GM20431 (cell line): ENCODE data around the gene TMEM59.
"Not testable (repeated sequence)": the region's sequence is repeated elsewhere in the genome, so short reads cannot be mapped to it uniquely, and the experiment has no call there.

ENCODE experiments used
- in situ Hi-C: fragments of 300-500 bp; cut with MseI, MboI; formaldehyde crosslinking; loops from one replicate; pipeline ENCODE4 v1.15.0; 2020; ENCODE audit warnings: low sequenced_read_pairs; ENCODE audit not compliant: unreplicated experiment

Gene TMEM59

DNA sequence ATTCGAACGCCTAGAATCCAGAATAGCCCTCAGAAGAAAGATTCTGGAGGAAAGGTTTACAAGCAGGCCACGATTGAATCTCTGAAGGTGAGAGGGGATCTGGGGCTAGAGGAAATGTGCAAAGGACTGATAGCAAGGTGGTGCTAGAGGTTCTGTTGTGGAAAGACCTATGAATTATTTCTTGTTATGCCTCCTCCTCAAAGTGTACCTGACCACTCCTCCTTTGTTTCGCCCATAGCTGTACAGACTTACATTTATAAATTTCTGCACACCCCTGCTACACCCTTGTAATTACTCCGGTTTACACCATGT is 1.4 kb upstream of the TMEM59 start:
- in situ Hi-C loops = no loop called here

DNA sequence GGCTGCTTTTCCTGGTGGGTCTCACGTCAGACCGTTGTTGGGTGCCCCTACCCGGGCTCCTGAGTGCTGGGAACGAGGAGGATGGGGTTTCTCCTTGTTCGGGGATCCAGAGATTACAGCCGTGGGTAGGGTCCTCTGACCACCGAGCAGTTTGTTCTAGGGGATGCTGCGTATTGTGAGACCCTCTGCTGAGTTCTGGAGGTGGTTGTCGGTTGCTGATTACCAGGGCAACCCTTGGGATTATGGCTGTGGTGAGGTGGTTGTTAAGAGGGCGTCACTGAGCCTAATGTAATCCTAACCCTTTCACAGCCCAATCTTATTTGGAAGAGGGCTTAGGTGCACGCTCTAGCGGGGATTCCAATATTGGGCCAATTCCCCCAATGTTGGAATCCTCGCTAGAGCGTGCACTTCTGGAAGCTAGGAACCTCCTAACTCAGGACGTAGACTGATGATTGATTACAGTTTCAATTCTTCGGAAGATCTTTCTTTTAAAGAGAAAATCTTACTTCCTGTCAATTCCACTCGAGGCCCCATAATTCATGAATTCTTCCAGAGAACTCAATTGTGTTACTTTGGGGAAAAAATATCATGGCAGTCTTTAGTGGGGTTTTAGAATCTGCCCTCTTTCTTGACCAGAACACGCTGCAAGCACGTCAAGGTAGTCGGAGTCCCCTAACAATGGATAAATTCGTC is 887 bp upstream of the TMEM59 start:
- in situ Hi-C loops = no loop called here

DNA sequence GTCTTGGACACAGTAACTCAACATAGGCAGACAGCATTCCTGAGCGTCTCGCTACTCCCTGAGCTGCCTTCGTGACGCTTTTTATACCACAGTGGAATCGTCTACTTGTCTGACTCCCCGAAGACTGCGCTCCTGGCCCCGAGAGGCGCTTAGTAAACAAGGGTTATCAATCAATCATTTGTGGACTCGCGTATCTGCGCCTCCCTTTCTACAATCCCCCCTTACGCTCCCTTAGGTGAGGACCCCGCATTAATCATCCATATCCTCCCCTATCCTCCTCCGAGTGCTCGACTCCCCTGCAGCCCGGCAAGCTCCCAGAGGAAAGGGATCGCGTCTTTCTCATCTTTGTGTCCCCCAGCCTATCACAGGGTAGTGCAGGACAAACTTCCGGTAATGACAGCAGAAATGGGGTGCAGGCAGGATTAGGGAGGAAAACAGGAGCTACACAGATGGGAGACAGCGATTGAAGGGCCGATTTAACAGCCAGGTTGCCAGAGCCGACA is 522 bp downstream of the TMEM59 start:
- in situ Hi-C loops = no loop called here

DNA sequence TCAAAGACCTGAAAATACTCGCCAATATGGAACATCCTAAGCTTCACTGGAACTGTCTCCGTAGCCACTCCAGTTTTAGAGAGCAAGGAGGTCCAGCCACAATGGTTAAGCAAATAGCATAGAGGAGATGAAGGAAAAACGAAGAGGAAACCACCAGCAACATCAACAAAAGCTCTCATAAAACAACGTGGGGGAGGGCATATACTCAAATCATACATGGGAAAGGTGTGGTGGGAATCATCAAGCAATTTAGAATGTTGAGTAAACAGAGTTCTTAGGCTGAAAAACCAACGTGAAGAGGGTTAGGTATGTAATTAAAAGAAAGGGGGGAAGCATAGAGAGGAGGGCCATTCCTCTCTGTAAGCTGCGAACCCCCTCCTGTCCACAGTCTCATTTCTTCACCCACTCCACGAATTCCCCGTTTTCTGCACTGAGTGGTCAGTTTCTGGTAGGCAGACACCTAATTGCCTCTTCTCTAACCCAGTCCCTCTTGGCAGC is 1.0 kb downstream of the TMEM59 start:
- in situ Hi-C loops = no loop called here

DNA sequence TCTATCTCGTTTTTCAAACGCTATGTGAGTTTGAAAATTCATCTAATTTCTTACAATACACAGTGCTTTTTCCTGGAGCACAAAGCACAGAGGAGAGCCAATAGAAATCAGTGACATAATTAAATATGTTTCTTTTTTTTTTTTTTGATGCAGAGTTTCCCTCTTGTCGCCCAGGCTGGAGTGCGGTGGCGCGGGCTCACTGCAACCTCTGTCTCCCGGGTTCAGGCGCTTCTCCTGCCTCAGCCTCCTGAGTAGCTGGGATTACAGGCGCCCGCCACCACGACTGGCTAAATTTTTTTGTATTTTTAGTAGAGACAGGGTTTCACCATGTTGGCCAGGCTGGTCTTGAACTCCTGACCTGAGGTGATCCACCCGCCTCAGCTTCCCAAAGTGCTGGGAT is 2.6 kb downstream of the TMEM59 start:
- in situ Hi-C loops = not testable (repeated sequence)

DNA sequence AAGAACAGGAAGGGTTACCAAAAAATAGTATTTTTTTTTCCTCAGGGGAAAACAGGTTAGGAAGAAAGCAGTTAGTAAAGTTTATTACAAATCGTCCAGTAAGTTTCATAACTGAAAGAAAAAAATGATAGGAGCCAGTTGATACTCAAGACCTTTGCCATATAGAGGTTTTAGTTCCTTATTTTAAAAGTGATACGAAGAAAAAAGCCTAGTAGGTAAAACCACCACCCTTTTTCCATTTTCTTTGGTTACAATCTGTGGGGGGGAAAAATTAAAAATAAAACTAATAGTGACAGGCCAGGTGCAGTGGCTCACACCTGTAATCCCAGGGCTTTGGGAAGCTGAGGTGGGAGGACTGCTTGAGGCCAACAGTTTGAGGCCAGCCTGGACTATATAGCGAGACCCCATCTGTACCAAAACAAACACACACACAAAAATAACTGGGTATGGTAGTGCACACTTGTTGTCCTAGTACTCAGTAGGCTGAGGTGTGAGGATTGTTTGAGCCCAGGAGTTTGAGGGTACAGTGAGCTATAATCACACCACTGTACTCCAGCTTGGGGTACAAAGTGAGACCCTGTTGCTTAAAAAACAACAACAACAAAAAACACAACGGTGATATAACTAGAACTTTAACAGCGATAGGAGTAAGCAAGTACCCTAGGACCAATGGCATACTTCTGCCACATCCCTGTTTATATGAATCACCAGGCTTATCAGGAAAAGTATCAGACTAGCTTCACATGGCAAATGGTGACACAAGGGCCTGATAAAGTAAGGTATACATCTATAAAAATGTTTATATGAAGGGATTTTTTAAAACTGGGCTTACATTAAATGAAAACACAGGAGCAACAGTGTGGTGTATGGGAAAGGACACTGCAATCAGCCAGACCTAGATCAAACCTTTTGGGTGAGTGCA is 5.4 kb downstream of the TMEM59 start:
- in situ Hi-C loops = no loop called here

DNA sequence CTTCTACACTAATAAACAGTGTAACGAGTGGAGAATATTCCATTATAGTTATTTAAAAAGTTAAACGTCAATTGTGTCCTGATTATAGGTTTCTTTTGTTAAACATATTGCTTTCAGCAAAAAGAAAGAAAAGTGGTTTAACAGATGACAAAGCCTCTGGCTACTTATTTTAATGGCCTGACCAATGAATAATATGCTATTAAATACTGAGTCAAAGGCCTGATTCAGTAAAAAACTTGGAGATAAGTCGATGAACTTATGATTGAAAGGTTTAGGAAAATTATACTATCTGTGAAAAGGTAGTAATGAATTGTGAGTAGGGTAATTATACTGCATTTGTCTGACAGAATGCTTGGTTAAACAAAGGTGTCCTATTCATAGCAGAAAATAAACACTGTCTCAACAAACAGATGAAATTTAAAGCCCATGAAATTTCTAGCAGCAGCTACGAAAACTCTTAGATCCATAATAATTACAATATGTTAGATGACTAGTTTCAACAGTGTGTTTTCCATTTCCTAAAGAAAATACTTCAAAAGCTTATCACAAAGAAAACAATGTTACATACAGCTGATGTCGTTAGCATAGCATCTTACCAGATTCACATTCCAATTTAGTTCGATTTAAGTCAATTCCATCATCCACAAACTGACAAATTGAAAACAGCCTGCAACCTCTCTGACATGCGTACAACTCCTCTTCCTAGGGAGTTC is 6.2 kb downstream of the TMEM59 start:
- in situ Hi-C loops = no loop called here

DNA sequence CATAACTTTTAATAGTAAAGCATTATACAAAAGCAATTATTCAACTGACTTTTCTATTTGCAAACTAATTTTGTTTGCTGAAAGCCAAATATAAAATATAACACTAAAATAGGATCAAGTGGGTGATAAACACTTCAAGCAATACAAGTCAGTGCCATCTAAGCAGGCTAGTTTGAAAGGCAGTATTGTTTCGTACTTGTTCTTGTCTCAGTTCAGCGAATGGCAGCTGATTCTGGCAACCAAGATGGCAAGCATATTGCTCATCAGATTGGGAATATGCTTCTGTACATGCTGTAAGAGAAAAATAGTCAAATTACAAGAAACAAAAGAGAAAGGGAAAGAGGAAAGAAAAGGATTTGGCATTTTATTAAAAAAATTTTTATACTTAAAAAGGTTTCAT is 7.5 kb downstream of the TMEM59 start:
- in situ Hi-C loops = no loop called here

DNA sequence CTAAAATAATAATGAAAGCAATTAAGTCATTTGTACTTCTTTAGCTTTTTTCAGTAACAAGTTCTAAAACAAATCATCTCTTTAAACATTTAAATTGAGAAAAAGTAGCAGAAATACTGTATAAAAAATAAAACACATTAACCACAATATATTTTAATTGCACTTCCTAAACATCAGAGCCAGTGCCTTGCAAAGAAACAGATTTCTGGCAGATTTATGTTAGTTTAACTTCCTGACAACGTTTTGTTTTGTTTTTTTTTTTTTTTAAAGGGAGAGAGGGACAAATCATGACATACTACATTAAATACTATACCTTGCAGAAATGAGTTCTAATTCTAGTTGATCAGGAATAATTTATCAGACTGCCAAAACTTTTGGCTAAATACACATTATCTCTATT is 11.2 kb downstream of the TMEM59 start:
- in situ Hi-C loops = no loop called here

DNA sequence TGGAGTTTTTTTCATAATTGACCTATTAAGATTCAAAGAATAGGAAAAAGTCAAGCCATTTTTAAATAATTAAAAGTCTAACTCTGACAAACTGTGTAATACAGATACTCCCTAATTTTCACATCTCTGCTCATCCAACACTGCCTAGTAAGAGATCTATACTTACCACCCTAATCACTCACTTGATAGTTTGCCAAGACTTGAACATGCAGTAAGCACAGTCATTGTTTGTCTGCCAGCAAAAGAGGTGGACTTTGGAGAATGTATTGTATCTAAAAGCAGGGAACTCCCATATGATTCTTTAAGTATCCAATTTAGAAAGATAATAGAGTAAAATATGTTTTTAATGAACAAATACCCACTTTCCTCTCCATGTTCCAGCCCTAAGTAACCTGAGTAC is 15.5 kb downstream of the TMEM59 start:
- in situ Hi-C loops = no loop called here

DNA sequence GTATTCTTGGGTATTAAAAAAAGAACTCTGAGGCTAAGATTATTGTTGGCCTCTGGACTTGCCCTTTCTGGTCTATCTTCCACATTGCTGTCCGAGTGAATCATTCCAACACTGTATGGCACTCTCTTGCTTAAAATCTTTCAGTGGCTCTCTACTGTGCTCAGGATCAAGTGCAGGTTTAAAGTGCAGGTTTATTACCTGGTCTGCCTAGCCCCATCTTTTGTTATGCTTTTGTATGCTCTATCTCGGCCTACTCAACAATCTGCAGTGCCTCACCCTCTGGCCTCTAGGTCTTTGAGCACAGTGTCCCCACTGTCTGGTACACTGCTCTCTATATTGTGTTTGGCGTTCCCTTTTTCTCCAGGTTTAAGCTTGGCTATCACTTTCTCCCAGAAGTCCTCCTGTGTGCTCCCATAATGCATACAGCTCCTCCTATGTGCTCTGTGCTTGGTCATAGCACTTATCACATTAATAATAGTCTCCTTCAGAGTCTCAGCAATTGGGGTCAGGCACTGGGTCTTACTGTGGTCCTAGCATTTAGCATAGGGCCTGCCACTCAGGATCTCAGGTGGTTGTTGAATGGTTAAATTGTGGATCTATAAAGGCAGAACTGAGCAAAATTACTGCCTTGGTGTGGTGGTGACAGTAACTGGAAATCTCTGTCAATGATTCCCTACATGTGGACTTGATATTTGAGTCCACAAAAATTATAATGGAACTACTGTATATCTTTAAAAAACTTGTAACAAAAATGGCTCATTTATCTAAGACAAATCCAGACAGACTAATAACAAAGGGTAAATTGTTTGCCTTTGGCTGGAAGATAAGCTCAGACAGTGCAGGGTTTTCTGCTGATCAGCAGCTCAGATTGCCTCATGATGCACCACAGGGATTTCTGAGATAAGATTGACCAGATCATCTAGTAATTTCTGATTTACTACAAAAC is 24.4 kb downstream of the TMEM59 start:
- in situ Hi-C loops = no loop called here

DNA sequence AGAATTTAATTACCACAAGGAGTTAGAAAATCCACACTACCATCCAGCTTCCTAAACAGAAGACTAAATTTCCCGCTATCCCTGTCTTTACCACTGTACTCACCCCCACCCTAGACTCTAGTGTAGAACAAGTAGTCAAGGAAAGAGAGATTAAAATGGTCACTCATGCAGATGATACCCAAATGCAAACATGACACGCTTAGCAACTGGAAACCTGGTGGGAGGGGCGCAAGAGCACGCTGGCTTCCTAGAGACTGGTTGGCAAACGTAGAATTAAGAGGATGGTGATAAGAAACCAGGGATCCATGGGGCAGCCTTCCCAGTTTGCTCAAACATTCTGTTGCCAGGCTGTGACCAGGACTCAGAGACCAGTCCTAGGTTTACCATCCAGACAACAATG is 25.2 kb downstream of the TMEM59 start:
- in situ Hi-C loops = no loop called here

DNA sequence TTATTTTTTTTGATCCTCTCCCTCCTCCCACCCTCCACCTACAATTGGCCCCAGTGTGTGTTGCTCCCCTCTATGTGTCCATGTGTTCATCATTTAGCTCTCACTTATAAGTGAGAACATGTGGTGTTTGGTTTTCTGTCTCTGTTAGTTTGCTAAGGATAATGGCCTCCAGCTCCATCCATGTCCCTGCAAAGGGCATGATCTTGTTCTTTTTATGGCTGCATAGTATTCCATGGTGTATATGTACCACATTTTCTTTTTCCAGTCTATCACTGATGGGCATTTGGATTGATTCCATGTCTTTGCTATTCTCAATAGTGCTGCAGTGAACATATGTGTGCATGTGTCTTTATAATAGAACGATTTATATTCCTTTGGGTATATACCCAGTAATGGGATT is 28.2 kb downstream of the TMEM59 start:
- in situ Hi-C loops = not testable (repeated sequence)

DNA sequence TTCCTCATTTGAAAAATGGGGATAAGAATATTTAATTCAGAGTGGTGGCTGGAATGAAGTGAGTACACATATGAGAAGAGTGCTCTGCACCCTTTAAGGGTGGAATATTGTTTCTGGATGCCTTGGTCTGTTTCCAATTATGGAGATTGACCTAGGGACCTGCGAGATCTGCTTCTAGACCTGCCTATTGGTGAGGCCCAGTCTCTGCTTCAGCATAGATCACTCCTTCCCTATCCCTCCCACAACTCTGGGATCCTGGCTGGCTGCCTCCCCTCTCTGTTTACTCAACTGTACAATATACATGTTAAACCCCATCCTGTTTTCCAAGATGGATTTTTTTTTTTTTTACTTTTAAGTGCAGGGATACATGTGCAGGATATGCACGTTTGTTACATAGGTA is 28.6 kb downstream of the TMEM59 start:
- in situ Hi-C loops = no loop called here

DNA sequence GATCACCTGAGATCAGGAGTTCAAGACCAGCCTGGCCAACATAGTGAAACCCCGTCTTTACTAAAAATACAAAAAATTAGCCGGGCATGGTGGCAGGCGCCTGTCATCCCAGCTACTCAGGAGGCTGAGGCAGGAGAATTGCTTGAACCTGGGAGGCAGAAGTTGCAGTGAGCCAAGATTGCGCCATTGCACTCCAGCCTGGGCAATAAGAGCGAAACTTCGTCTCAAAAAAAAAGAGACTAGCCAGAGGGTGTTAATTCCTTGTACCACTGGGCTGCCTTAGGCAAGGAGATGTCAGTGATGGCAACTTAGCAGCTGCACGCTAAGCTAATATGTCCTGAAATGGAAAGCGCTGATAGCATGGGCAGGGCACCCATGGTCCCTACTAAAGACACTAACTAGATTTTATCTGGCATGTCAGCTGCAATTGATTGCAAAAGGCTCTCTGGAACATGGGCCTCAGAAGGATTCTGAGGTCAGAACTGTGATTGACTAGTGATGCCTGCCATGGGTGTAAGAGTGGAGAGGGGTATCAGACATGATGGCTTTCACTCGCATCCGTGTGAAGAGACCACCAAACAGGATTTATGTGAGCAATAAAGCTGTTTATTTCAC is 33.3 kb downstream of the TMEM59 start:
- in situ Hi-C loops = not testable (repeated sequence)

DNA sequence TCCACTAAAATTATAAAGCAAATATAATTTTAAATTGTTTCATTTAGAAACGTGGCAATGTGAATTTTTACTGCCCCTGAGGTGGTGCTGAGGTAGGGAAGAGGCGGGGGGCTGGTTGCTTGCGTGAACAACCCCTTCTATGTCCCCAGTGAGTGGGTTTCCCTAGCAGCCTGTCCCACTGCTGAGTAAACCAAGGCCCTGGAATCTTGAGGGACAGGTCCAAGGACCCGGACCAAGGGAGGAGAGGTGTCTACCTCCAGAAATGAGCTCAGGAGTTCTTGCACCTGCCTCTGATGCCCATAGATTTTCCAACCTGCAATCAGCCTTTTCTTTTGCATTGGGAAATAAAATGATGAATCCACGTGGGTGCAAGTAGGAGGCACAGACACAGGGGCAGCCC is 34.4 kb downstream of the TMEM59 start:
- in situ Hi-C loops = no loop called here

DNA sequence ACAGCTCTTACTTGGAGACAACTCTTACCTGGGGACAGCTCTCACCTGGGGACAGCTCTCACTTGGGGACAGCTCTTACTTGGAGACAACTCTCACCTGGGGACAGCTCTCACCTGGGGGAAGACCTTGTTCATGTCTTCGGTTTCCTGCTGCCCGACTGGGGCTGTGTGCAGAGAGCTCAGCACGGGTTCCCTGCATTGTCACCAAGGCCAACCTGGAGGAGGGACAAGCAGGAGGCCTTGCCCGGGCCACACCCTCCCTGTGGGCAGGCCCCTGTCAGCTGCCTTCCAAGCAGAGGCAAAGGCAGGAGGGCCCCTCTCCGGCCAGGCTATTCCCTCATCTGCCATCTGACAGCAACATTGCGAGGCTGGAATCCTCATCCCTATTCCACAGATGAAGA is 35.0 kb downstream of the TMEM59 start, which contains the start of gene LDLRAD1:
Gene LDLRAD1, minus strand, starts transcription at position 208 of the 400 bp plus-strand sequence. Its CDS starts 74 bp downstream, at position 134.
- in situ Hi-C loops = no loop called here

DNA sequence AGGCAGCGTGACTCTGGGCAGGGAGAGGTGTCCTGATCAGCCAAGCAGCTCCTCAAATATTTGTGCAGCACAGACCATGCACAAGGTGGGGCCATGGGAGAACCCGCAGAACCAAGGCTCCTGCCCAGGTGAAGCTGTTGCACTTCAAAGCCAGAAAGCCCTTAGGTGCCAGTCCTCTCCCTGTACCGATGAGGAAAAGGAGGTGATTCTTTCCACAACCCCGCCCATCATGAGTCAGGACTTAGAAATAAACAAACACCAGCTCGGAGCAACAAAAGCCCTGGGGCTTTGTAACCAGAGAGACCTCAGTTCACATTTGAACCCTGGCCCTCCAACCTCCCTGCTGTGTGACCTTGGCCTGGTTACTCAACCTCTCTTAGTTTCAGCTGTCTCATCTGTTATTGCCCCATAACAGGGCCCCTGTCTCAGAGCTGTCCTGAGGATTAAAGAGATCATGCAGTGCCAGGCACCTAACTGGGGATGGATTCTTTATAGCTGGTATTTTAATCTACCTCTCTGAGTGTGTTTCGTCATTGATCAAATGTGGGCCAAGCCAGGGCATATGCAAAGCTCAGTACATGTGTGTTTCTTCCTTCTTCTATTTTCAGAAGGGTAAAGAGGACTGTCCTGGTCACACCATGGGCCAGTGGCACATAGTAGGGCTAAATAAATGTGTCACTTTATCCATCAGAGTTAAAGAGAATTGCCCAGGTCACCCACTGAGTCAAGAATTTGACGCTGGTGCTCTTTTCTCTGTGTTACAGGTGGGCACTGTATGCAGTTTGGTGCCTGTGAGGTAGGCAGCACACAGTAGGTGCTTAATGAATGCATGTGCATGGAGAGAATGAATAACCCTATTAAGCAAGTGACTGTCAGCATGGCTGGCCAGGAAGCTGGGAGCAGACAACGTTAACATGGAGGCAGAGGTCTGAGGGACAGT is 36.4 kb downstream of the TMEM59 start:
- in situ Hi-C loops = no loop called here
